GM18907 (cell line): ENCODE results near the gene BRINP3.

Source experiments
- ATAC-seq: cut with Tn5 transposase; IDR thresholded peaks from one replicate; pipeline ENCODE4 v1.9.1; 2021; ENCODE audit warnings: mild to moderate bottlenecking, moderate library complexity; ENCODE audit not compliant: unreplicated experiment

The BRINP3 gene

GRCh38 chr1:190453550-190453949 lies 24.1 kb downstream of the BRINP3 start:
- no peak for ATAC-seq

- ATAC-seq: no peak
Observed at GRCh38 chr1:190452272-190452848, 25.3 kb downstream of the BRINP3 start.

GRCh38 chr1:190444464-190444863 lies 33.2 kb downstream of the BRINP3 start:
- no peak for ATAC-seq

GRCh38 chr1:190439447-190439846 lies 38.2 kb downstream of the BRINP3 start:
- no peak for ATAC-seq

- no peak for ATAC-seq
Observed at GRCh38 chr1:190436615-190437014, 41.0 kb downstream of the BRINP3 start.

GRCh38 chr1:190429932-190430331 lies 47.7 kb downstream of the BRINP3 start:
- no peak for ATAC-seq

- ATAC-seq: no peak
Observed at GRCh38 chr1:190429141-190429540, 48.5 kb downstream of the BRINP3 start.

GRCh38 chr1:190416239-190416638 lies 61.4 kb downstream of the BRINP3 start:
- no peak for ATAC-seq

- no peak for ATAC-seq
Observed at GRCh38 chr1:190413142-190413541, 64.5 kb downstream of the BRINP3 start.

- ATAC-seq: no peak
Observed at GRCh38 chr1:190403402-190403801, 74.3 kb downstream of the BRINP3 start.

GRCh38 chr1:190399233-190399632 lies 78.4 kb downstream of the BRINP3 start:
- no peak for ATAC-seq

- ATAC-seq: no peak
Observed at GRCh38 chr1:190391582-190391981, 86.1 kb downstream of the BRINP3 start.

- ATAC-seq: no peak
Observed at GRCh38 chr1:190377991-190378390, 99.7 kb downstream of the BRINP3 start.

GRCh38 chr1:190377294-190377693 lies 100.4 kb downstream of the BRINP3 start:
- ATAC-seq: no peak

- ATAC-seq: no peak
Observed at GRCh38 chr1:190376044-190376443, 101.6 kb downstream of the BRINP3 start.

GRCh38 chr1:190373705-190374336 lies 103.8 kb downstream of the BRINP3 start:
- peak; percentile 74 for ATAC-seq

GRCh38 chr1:190367200-190367599 lies 110.5 kb downstream of the BRINP3 start:
- no peak for ATAC-seq

- ATAC-seq: no peak
Observed at GRCh38 chr1:190365283-190365682, 112.4 kb downstream of the BRINP3 start.

- ATAC-seq: no peak
Observed at GRCh38 chr1:190353538-190354101, 124.0 kb downstream of the BRINP3 start.

GRCh38 chr1:190344454-190344853 lies 133.2 kb downstream of the BRINP3 start:
- no peak for ATAC-seq

GRCh38 chr1:190338829-190339228 lies 138.8 kb downstream of the BRINP3 start:
- ATAC-seq: no peak

- ATAC-seq: no peak
Observed at GRCh38 chr1:190328871-190329270, 148.8 kb downstream of the BRINP3 start.

GRCh38 chr1:190328361-190328760 lies 149.3 kb downstream of the BRINP3 start:
- no peak for ATAC-seq
